GM18519 (cell line): ENCODE measurements around the gene SHANK3.
A peak's percentile ranks its signal among the peaks of the same experiment; 100 is the strongest.
"Not testable (repeated sequence)": the region's sequence is repeated elsewhere in the genome, so short reads cannot be mapped to it uniquely, and the experiment has no call there.

ENCODE experiments used
- ATAC-seq: cut with Tn5 transposase; IDR thresholded peaks from one replicate; pipeline ENCODE4 v1.9.1; 2021; ENCODE audit warnings: mild to moderate bottlenecking, moderate library complexity; ENCODE audit not compliant: unreplicated experiment, low FRiP score

Gene SHANK3

DNA sequence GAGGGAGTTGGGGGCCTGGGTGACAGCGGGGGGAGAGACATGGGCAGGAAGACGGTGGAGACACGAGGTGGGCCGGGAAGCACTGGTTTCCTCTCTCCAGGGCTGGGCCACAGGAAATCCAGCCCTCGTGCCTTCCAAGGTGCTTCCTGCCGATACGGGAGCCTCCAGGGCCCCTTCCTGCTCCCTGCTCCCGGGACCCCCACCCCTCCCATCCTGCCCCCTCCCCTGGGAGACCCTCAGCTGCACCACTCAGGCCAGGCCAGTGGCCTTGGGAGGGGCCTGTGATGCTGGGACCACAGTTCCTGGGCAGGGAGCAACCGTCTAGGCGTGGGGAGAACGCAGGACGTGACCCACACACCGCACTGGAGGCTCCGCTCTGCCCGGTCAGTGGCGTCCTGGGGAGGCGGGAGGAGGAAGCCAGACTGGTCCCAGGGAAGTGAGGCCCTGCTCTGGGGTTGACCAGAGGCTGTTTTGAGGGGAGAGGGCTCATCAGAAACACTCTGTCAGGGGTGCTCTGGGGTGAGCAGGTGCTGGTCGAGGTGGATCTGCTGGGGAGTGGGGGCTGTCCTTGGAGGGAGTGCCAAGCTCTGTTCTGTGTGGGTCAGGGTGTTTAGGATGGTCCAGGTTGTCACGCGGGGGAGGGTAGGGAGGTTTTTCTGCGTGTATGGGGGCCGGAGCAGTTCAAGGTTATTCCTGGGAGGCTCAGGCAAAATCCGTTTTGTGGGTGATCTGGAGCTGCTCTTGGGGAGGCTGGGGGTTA, at the start of gene SHANK3:
Gene SHANK3, plus strand, starts transcription at position 353 of the 760 bp plus-strand sequence.
- ATAC-seq, result no peak

DNA sequence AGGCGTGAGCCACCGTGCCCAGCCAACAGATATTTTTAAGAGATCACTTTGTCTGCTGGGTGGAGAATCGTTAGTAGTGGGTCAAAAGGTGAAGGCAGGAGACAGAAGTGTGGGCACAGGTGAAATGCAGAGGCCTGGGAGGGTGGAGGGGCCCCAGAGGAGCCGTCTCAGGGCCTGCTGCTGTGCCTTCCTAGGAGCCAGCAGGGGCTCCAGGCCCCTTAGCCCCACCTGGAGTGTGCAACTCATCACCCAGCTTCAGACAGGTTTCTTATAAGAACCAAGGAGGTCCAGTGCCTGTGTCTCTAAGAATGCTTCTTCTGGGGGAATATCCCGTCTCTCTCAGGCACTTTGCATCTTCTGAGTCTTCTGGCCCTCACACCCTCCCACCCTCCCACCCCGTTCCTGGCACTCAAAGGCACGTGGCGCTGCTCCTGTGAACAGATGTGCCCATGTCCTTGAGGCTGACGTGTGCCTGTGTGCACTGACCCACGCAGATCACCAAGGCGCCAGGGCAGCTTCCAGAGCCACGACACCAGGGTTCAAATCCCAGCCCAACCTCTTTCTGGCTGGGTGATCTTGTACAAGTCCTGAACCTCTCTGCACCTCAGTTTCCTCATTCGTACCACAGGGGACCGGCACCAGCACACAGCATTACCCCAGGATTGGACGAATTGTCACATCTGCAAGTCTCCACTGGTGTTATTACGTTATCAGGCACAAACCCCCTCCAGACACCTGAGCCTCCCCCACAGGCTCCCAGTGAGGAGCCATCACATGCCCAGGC, 48.1 kb upstream of the SHANK3 start:
- ATAC-seq, result no peak

DNA sequence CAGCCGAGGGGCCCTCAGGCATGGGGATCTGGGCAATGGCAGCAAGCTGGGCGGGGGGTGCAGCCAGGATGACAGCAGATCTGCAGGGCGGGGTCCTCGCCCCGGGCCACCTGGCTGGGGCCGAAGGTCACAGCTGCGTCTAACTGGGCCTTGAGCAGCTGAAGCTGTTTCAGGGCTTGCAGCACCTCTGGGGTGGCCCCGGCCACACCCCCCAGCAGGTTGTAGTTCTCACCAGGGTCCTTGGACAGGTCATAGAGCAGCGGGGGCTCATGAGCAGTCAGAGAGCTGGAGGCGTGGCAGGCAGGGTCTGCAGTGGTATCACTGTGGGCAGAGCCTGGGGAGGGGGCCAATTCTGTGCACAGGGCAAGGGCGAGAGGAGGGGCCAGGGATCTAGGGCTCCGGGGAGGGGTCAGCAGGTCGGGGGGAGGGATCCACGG, 47.5 kb upstream of the SHANK3 start:
- ATAC-seq, result no peak

DNA sequence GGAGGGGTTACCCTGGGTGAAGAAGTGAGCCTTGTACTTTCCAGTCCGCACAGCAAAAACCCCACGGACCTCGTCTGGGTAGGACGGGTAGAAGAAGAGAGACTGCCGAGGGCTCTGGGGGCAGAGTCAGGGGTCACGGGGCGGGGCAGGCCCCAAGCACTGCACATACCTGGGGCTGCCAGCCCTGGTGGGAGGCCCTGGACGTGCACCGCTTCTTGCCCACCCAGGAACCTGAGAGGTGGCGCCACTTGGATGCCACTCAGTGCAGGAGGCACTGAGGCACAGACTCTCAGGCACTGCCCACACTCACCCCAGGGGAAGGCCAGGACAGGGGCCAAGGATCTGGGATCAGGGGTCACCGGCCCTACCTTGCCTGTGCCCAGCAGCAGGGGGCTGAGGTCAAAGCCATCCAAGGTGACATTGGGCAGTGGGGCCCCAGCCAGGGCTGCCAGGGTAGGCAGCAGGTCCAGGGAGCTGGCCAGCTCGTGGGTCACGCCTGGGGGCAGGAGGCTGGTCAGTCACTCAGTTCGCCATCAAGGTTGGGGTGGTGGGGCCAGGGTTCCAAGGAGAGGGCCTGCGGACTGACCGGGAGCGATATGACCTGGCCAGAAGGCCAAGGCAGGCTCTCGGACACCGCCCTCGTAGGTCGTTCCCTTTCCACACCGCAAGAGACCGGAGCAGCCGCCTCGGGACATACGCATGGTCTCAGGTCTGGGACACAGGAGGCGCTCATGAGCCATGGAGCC, 46.9 kb upstream of the SHANK3 start:
- no peak for ATAC-seq

DNA sequence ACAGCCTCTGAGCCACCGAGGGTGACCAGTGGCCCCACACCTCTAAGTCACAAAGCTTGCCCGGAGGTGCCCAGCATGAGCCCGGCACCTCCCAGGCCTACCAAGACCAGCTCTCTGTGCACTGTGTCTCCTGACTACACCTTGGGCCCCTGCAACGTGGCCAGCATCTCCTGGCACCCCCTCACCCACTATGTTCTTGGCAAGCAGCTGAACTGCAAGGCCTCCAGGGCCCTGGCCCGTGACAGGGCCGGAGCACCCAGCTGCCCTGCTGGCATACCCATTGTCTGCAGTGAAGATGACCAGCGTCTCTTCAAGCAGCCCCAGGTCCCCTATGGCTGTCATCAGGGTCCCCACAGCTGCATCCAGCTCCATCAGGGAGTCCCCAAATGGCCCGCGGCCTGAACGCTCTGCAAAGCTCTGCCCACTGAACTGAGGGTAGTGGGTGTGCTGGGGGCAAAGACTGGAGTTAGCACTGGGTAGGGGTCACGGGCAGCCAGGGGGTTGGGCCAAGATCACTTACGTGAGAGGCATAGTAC, 46.2 kb upstream of the SHANK3 start:
- no peak for ATAC-seq

DNA sequence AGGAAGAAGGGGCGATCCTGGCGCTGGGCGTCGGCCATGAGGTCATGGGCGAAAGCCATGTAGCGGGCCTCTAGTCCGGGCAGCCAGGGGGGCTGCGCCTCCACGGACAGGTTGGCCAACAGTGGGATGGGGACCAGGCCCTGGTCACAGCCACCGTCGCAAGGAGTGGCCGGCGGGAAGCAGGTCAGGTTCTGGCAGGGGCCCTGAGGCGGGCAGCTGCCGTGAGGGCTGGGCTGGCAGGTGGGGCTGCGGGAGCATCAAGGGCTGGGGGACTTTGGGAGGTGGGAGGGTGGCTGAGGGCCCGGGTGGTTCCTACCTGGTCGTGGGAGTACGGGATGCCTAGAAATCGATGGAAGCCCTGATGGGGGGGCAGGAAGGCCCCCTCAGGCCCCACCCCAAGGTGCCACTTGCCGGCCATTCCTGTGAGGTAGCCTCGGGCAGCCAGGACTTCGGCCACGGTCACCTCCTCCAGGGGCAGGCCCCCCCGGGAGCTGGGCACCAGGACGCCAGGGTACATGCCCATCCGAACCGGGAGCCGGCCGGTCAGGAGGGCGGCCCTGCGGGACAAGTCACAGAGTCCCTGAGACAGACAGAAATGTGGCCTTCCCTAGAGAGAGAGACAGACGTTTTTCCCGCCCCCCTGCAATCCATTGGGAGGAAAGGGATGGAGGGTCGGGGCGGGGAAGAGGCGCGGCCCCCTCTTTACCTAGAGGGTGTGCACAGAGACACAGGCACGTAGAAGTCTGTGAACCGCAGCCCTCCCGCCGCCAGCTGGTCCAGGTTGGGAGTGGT, 45.6 kb upstream of the SHANK3 start:
- no peak for ATAC-seq

DNA sequence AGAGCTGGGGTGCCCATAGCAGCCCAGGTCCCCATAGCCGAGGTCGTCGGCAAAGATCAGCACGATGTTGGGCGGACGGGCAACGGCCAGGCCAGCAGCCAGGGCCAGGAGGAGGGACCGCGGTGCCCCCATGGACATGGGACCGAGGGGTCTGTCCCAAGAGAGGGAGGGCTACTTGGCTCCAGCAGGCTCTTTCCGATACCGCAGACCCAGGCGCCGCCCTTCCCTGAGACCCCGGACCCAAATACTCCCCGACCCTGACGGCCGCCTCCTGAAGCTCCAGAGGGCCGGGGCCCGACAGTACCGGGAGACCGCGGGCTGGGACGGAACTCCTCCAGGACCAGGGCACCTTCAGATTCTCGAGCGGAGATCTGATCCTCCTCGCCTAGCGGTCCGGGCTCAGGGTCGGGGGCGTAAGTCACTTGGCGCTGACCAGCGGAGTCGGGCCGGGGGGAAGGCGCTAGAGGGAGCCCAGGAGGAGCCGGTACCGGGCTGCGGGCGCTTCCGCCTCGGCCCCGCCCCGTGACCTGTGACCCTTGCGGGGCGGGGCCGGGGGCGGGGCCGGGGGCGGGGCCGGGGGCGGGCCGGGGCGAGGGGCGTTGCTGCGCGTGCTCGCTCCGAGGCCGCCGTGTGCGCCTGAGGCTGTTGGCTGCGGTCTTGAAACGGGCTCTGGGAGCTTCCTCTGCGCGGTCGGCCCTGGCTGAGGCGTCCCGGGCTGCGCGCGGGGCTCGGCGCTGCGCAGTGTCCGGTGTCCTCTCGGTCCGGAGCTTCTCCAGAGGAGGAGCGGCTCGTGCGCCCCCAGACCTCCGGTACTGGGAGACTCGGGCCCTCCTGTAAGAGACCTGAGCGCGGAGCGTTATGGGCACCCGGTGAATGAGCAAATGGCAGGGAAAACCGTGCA, 44.7 kb upstream of the SHANK3 start, which contains the start of gene ARSA:
Gene ARSA, minus strand, starts transcription at position 511 of the 901 bp plus-strand sequence. Its CDS starts 373 bp downstream, at position 138.
- peak; percentile 49 for ATAC-seq

DNA sequence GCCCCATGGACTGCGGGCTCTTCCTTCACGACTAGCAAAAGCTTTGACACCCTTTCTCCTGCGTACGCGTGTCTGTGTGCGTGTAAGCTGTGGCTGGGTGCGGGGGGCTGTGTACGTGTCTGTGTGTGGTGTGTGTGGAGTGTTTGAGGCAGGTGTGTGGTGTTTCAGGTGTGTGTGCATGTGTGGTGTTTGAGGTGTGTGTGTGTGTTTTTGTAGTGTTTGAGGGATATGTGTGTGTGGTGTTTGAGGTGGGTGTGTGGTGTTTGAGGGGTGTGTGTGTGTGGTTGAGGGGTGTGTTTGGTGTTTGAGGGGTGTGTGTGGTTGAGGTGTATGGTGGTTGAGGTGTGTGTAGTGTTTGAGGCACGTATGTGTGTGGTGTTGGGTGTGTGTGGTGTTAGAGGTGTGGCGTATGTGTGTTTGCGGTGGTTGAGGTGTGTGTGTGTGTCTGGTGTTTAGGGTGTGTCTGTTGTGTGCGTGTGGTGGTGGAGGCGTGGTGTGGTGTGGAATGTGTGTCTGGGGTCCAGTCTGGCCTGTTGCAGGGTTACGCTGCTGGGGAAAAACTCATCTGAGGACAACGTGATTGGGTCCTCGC, 44.0 kb upstream of the SHANK3 start:
- no peak for ATAC-seq

DNA sequence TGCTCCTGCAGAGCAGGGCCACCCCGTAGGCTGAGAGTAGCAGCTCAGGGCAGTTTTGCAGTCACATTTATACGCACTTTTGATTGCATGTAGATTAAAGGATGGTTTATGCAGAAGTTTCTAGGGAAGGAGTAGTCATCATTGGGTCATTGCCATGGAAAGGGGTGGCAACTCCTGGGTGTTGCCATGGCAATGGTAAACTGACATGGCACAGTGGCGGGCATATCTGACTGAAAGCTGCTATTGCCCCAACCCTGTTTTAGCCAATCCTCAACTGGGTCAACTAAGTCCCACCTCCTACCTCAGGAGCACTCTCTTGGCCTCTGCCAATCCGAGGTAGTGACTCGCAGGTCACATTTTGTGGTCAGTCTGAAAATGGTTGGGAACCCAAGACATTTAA, 42.2 kb upstream of the SHANK3 start:
- no peak for ATAC-seq

DNA sequence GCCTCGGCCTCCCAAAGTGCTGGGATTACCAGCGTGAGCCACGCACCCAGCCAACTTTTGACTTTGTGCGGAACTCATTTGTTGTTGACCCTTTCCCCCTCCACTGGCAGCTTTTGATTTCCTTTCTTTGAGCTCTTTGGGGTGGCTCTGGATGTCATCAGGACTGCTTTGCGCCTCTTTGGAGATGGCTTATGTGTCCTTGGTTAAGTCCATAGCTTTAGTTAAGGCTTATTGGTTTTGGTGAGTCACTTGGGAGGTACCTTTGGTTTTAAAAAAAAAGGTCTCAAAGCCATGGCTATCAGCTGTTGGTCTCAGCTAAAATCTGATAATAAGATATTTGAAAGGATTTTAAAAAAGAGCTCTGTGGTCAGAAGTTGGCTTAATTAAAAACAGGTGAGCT, 39.5 kb upstream of the SHANK3 start:
- no peak for ATAC-seq

DNA sequence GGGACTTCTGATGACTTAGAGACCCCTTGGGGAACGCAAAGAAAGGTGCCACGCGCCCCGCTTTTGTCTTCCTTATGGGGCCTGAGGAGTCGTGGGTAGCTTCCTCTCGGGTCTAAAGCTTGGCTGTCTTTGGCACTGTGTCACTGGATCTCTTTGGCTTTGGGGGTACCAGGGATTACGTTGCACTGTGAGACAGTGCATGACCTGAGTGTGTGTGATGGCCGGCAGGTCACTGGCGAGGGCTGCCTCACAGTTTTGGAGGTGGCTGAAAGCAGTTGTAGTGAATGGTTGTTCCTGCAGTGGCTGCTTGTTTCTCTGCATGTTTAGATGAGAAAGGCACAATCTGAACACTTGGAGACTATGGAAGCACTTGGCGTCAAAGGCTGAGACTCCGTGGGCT, 38.9 kb upstream of the SHANK3 start:
- no peak for ATAC-seq

DNA sequence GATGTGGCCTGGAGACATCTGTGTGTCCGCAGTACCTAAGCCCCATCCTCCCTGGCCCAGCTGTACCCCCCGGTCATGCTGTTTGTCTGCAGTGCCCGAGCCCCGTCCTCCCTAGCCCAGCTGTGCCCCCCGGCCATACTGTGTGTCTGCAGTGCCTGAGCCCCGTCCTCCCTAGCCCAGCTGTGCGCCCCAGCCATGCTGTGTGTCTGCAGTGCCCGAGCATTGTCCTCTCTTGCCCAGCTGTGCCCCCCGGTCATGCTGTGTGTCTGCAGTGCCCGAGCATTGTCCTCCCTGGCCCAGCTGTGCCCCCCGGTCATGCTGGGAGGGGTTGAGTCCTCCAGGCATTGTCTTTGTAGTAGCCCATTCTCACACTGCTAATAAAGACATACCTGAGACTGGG, 37.0 kb upstream of the SHANK3 start:
- no peak for ATAC-seq

DNA sequence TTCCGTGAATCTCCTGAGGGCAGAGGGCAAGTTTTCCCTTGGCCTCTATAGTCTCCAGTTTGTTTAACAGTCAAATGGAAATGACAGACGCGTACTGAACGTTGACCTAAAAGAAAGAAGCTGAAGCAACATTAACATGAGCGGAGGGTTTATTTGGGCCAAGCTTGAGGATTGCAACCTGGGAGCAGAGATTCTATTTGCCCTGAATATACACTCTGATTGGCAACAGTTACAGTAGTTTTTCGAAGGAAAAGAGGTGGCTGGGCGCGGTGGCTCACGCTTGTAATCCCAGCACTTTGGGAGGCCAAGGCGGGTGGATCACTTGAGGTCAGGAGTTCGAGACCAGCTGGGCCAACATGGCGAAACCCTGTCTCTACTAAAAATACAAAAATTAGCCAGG, 32.3 kb upstream of the SHANK3 start:
- ATAC-seq, result not testable (repeated sequence)

DNA sequence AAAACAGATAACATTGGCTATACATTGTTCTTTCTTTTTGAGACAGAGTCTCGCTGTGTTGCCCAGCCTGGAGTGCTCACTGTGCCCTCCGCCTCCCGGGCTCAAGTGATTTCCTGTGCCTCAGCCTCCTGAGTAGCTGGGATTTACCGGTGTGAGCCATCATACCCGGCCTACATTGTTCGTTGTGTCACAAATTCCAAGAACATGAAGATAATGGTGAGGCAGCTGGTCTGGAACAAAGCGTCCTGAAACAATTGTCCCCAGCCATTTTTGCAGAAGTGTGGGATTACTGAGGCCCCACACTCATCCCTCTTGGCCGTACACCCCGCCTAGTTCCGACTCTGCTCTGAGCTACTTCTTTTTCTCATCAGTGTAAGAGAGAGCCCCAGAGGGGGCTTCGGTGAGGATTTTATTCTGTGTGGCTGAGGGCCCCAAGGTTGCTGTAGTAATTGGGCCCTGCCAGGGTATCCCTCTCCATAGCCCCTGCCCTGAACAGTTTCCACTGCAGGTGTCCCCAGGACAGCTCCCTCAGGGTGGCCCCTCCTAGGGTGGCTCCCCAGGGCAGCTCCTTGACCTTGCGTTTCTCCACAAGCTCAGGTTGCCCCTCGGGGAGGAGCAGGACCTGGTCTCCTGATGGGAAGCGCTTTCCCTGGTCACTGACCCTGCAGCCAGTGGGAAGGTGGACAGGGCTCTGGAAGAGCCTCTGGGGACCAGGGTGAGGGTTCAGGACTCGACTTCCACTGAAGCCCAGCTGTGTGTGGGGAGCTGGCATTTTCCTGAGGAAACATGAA, 31.6 kb upstream of the SHANK3 start:
- no peak for ATAC-seq

DNA sequence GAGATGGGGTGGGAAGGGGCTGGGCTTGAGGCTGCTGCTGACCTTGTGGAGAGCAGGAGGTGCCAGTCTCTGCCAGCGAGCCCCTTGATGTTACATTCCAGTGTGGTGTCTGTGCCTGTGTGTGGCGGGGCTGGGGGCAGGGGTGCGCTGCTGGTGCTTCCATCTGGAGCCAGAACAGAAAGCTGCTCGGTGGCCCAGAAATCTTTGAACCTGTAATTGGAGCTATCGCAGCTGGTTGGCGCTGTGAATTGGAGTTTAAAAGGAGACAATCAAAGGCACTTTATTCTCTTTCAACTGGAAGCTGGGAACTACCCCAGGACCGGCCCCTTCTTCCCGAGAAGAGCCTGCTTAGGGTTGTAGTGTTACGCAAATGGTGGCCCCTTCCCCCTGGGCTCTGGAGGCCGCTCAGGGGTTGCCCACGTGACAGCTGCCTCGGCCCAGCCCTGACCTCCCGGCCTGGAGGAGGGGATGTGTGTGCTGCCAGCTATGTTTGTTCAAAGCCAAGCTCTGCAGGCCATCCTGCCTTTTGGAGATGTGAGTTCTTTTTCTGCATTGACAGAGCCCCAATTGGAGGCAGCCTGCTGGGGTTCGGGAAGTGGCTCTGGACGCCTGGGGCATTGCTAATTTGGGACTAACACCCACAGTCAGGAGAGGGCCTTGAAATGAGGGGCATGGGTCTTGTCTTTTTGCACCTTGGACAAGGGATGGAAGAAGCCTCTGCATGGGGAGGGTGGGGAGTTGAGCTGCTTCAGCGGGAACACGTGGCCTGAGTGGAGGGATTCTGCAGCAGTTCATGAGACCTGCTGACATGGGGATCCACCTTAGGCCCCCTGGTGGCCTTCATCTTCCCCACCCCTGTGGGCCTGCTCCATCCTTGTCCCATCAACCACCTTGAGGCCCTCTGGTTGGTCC, 30.7 kb upstream of the SHANK3 start:
- ATAC-seq, result no peak

DNA sequence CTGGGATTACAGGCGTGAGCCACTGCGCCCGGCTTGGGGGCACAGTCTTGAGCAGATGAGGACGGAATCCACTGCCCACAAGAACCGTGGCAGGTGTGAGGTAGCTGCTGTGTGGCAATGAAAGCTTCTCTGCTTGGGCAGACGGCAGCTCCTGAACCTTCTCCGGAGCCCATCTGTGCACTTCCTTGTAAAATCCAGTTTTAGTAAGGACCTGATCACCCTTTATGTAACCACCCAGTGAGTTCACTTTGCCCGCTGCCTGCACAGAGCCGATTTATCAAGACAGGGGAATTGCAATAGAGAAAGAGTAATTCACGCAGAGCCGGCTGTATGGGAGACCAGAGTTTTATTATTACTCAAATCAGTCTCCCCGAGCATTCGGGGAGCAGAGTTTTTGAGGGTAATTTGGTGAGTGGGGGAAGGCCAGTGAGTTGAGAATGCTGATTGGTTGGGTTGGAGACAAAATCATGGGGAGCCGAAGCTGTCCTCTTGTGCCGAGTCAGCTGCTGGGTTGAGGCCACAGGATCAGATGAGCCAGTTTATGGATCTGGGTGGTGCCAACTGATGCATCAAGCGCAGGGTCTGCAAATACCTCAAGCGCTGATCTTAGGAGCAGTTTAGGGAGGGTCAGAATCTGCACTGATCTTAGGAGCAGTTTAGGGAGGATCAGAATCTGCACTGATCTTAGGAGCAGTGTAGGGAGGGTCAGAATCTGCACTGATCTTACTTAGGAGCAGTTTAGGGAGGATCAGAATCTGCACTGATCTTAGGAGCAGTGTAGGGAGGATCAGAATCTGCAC, 29.4 kb upstream of the SHANK3 start:
- ATAC-seq, result not testable (repeated sequence)
